ENCODE data around the gene SERPINE2. TPM values are rescaled to one million over a fixed set of nuclear protein-coding genes. Genes with fewer than 3 reads are reported as not detected.

SERPINE2 gene
- total RNA-seq, 1 donor from 2014 or later = 5.6 TPM

DNA sequence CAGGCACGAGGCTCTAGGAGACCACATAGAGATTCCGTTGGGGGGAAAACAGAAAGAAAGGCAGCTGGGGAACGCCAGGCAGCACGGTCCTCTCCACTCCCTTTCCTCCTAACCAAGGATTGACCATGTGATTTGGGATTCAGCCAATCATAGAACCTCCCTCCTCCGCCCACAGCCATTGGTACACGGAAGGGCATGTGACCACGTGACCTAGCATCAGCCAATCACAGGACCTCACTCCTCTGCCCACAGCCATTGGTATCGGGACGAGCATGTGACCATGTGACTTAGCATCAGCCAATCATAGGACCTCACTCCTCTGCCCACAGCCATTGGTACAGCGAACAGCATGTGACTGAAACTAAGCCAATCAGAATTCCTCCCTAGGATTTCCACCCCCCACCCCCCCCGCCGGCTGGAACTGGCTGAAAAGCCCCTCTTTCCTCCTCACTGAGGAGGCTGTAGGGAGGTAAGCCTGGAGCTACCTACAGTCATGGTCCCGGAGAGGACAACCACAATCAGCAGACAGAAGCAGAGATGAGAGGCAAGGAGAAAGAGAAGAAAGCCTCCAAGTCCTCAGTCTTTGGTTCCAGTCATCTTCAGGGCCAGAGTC, 7.6 kb downstream of the SERPINE2 start:
- no peak for TF ChIP-seq CTCF (IDR thresholded peaks at IDR 0.05)
- no peak for ATAC-seq

GRCh38 chr2:224030786-224031185, 8.3 kb downstream of the SERPINE2 start:
- intact Hi-C loops (cut with DNase I) = no loop called here
- H3K27me3 ChIP-seq (ENCODE audit: low read depth) = peaks cover 21% of the 10 kb centered on the region
- H3K36me3 ChIP-seq = no peaks in the 10 kb centered on the region
- TF ChIP-seq CTCF (IDR thresholded peaks at IDR 0.05) = no peak
- no peak overlapping the region for H3K27ac ChIP-seq
- no peak overlapping the region for H3K4me3 ChIP-seq
- DNase-seq = no peak
- ATAC-seq = no peak
- no peaks in the 10 kb centered on the region for H3K9me3 ChIP-seq
- H3K4me1 ChIP-seq = no peaks in the 10 kb centered on the region

More for the DNA sequence above, 7.6 kb downstream of the SERPINE2 start:
- Histone ChIP-seq H3K4me3 (no peak overlapping the region), H3K27me3 (ENCODE audit: low read depth) (peaks cover 24% of the 10 kb centered on the region), H3K27ac (no peak overlapping the region), H3K4me1 (no peaks in the 10 kb centered on the region), H3K9me3 (no peaks in the 10 kb centered on the region), H3K36me3 (no peaks in the 10 kb centered on the region)
- no peak for DNase-seq
- intact Hi-C loops (cut with DNase I) = no loop called here

GRCh38 chr2:224029876-224030275, 9.2 kb downstream of the SERPINE2 start:
- DNase-seq = no peak
- intact Hi-C loops (cut with DNase I) = no loop called here
- Histone ChIP-seq H3K4me1 (no peaks in the 10 kb centered on the region), H3K36me3 (no peaks in the 10 kb centered on the region), H3K27me3 (ENCODE audit: low read depth) (peaks cover 15% of the 10 kb centered on the region), H3K9me3 (no peaks in the 10 kb centered on the region), H3K4me3 (no peak overlapping the region), H3K27ac (no peak overlapping the region)
- no peak for ATAC-seq
- no peak for TF ChIP-seq CTCF (IDR thresholded peaks at IDR 0.05)

GRCh38 chr2:224027931-224028330, 11.2 kb downstream of the SERPINE2 start:
- Histone ChIP-seq H3K4me1 (no peaks in the 10 kb centered on the region), H3K9me3 (no peaks in the 10 kb centered on the region), H3K27me3 (ENCODE audit: low read depth) (peaks cover 4% of the 10 kb centered on the region), H3K27ac (no peak overlapping the region), H3K4me3 (no peak overlapping the region), H3K36me3 (no peaks in the 10 kb centered on the region)
- no peak for ATAC-seq
- intact Hi-C loops (cut with DNase I) = no loop called here
- no peak for DNase-seq
- TF ChIP-seq CTCF (IDR thresholded peaks at IDR 0.05) = no peak

DNA sequence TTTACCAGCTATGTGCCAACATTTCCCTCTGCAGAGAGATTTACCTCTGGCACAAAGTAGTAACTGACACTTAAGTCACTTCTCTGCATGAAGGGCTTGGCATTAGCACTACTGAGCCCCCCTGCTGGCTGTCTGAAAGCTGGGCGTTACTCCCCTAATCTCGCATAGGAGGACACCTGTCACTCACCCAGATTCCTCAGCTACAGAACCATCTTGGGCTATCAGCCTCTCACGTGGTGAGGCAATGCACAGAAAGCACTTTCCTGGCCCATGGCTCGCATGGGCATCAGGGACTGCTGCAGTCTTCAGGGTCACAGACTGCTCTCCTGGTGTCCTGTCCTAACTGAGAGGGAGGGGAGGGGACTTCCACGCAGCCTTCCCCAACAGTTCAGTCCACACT, 12.0 kb downstream of the SERPINE2 start:
- DNase-seq (no peak), ATAC-seq (no peak)
- Histone ChIP-seq H3K36me3 (no peaks in the 10 kb centered on the region), H3K27ac (no peak overlapping the region), H3K4me3 (no peak overlapping the region), H3K27me3 (ENCODE audit: low read depth) (peaks cover 4% of the 10 kb centered on the region), H3K9me3 (no peaks in the 10 kb centered on the region), H3K4me1 (no peaks in the 10 kb centered on the region)
- intact Hi-C loops (cut with DNase I) = no loop called here
- TF ChIP-seq CTCF (IDR thresholded peaks at IDR 0.05) = no peak
